ELF-1 (cell line): ENCODE measurements around the gene CDSN.
"Not testable (repeated sequence)": the region's sequence is repeated elsewhere in the genome, so short reads cannot be mapped to it uniquely, and the experiment has no call there.

ENCODE experiments used
- DNase-seq: peaks from one replicate; pipeline ENCODE4 v3.0.0-alpha.2; 2016; ENCODE audit warnings: low read depth, low spot score

The CDSN gene

GRCh38 chr6:31120151-31120915 lies at the start of gene CDSN:
Gene CDSN, minus strand, starts transcription at chr6:31120446. Its CDS starts 27 bp downstream, at chr6:31120419.
- DNase-seq, result no peak

- DNase-seq, result peak; percentile 71
These were observed 49.0 kb upstream of the CDSN start for GRCh38 chr6:31169123-31169857.

GRCh38 chr6:31168606-31169005 lies 48.4 kb upstream of the CDSN start:
- DNase-seq, result peak; percentile 79

- DNase-seq, result no peak
These were observed 45.7 kb upstream of the CDSN start for GRCh38 chr6:31165986-31166385.

GRCh38 chr6:31165064-31165832 lies 45.0 kb upstream of the CDSN start:
- DNase-seq, result not testable (repeated sequence)

- not testable (repeated sequence) for DNase-seq
These were observed 44.3 kb upstream of the CDSN start for GRCh38 chr6:31164475-31165063.

GRCh38 chr6:31163922-31164321 lies 43.7 kb upstream of the CDSN start:
- no peak for DNase-seq

GRCh38 chr6:31162463-31163165 lies 42.4 kb upstream of the CDSN start:
- peak; percentile 58 for DNase-seq

- no peak for DNase-seq
These were observed 41.2 kb upstream of the CDSN start for GRCh38 chr6:31161216-31162126.

GRCh38 chr6:31158863-31159855 lies 38.9 kb upstream of the CDSN start:
- peak; percentile 64 for DNase-seq

- peak; percentile 100 for DNase-seq
These were observed 38.1 kb upstream of the CDSN start, which contains the start of gene TCF19 for GRCh38 chr6:31158140-31158862. Gene TCF19, plus strand, starts transcription at chr6:31158589. Its CDS starts 881 bp downstream, at chr6:31159470.

GRCh38 chr6:31157513-31158139 lies 37.4 kb upstream of the CDSN start, which contains the start of gene CCHCR1:
Gene CCHCR1, minus strand, starts transcription at chr6:31157802. Its CDS starts 202 bp downstream, at chr6:31157600.
- peak; percentile 42 for DNase-seq

- DNase-seq, result peak; percentile 51
These were observed 36.4 kb upstream of the CDSN start for GRCh38 chr6:31156641-31157040.

GRCh38 chr6:31154436-31154835 lies 34.2 kb upstream of the CDSN start:
- DNase-seq, result no peak

- no peak for DNase-seq
These were observed 32.5 kb upstream of the CDSN start for GRCh38 chr6:31152781-31153180.

GRCh38 chr6:31149827-31150447 lies 29.7 kb upstream of the CDSN start:
- DNase-seq, result no peak

GRCh38 chr6:31145386-31145785 lies 25.1 kb upstream of the CDSN start:
- no peak for DNase-seq
